Sigmoid colon (tissue), 7 donors: ENCODE measurements around the gene SIVA1. TPM values are rescaled to one million over a fixed set of nuclear protein-coding genes. Genes with fewer than 3 reads are reported as not detected.

Experiments
- DNase-seq: peaks from one replicate; pipeline ENCODE4 v3.0.0-alpha.2; 2019
- H3K27ac ChIP-seq, 4 donors: fragments of 200-600 bp; sonication (generic); one replicate each; pipeline ENCODE4 v1.5.1; 2016 to 2019; ENCODE audit warnings: mild to moderate bottlenecking in 1 of 4
- H3K27me3 ChIP-seq, 3 donors: fragments of 200-600 bp; sonication (generic); one replicate each; pipeline ENCODE4 v1.5.1; 2019; ENCODE audit warnings: mild to moderate bottlenecking in 1 of 3
- H3K36me3 ChIP-seq, 4 donors: fragments of 200-600 bp; sonication (generic); one replicate each; pipeline ENCODE4 v1.5.1; 2016 to 2019
- H3K4me1 ChIP-seq, 4 donors: fragments of 200-600 bp; sonication (generic); one replicate each; pipeline ENCODE4 v1.5.1; 2017 to 2019
- H3K4me3 ChIP-seq, 4 donors: fragments of 200-600 bp; sonication (generic); one replicate each; pipeline ENCODE4 v1.5.1; 2017 to 2019; ENCODE audit warnings: mild to moderate bottlenecking in 2 of 4, moderate library complexity in 1 of 4
- H3K9me3 ChIP-seq, 4 donors: fragments of 200-600 bp in 3 of 4; sonication (generic) in 3 of 4; one replicate each; pipeline versions ENCODE4 v1.5.1 to v1.6.1; 2013 to 2019
- CTCF ChIP-seq, 4 experiments: fragments of 450-650 bp in 3 of 4; fragments of 200-600 bp in 1 of 4; IDR thresholded peaks; one replicate each; pipeline ENCODE4 v1.5.1; 2016 to 2019; ENCODE audit warnings: antibody characterized with exemption in 4 of 4, mild to moderate bottlenecking in 3 of 4, moderate library complexity in 2 of 4
- EP300 ChIP-seq, 4 donors: sonication (generic); formaldehyde crosslinking; IDR thresholded peaks; one replicate each; pipeline ENCODE4 v1.6.1; 2017; ENCODE audit warnings: antibody characterized with exemption in 4 of 4
- POLR2A ChIP-seq, 2 donors: fragments of 450-650 bp; IDR thresholded peaks; one replicate each; pipeline ENCODE4 v1.6.1; 2016; ENCODE audit warnings: antibody characterized with exemption in 2 of 2, mild to moderate bottlenecking in 2 of 2, moderate library complexity in 2 of 2
- POLR2AphosphoS5 ChIP-seq, 4 donors: sonication (generic); formaldehyde crosslinking; IDR thresholded peaks; one replicate each; pipeline ENCODE4 v1.6.1; 2017; ENCODE audit warnings: antibody characterized with exemption in 4 of 4
- WGBS, 2 donors: extraction: QIAGEN DNeasy Blood & Tissue Kit; methylation state at CpG; one replicate each; pipeline ENCODE4 v1.1.7; 2013; 5-methylcytosine and 5-hydroxymethylcytosine counted together
- intact Hi-C: fragments of 100-400 bp; cut with DNase I; formaldehyde crosslinking; loops from one replicate; pipeline ENCODE4 v1.15.1; 2023
- polyA plus RNA-seq, 3 donors: library from polyadenylated mRNA; stranded (reverse); fragments of 200-250 nt; gene quantifications; one replicate each; pipeline ENCODE4 v1.2.3, GENCODE V29; 2013
- total RNA-seq, 4 donors: library from RNA; depleted of rRNA; stranded (reverse); fragments of >200 nt; gene quantifications; one replicate each; pipeline ENCODE4 v1.1.0, GENCODE V29; 2016
- donor health status: healthy with polysubstance abuse.
- donor health status: Bipolar disorder and iron deficiency.
- donor health status: healthy.

The SIVA1 gene
- 100 to 1,000 TPM; 235 to 512 (median 367) TPM for total RNA-seq
- 100 to 1,000 TPM; 124 to 227 (median 200) TPM for polyA plus RNA-seq

- intact Hi-C loops: loop anchor here (2.0 to 5.0 kb wide), 2 partner anchors 42 to 74 kb away; partner anchors contain the start of gene AKT1
- Histone ChIP-seq H3K4me3 (peak within 1 kb of the TSS; percentile 65 to 99 (median 92)), H3K4me1 (peaks cover 2 to 35% (median 30%) of the 10 kb centered on the region in 4 donors), H3K27me3 (no peaks in the 10 kb centered on the region), H3K36me3 (peaks cover 12 to 26% (median 20%) of the 10 kb centered on the region in 4 donors), H3K9me3 (no peaks in the 10 kb centered on the region), H3K27ac (peak within 1 kb of the TSS; percentile 82 to 90 (median 86))
- 0 to 1% methylated on average over 95 of the region's 95 CpGs for WGBS, 2 donors
- TF ChIP-seq POLR2AphosphoS5 (IDR thresholded peaks at IDR 0.05) (peak; percentile 93 to 99 (median 96)), CTCF (IDR thresholded peaks at IDR 0.05) (no peak), POLR2A (IDR thresholded peaks at IDR 0.05) (peak; percentile 74 to 86)
- peak; percentile 100 for DNase-seq
Measured at GRCh38 chr14:104752735-104753527, at the start of gene SIVA1. Gene SIVA1 (plus strand): TSS chr14:104753147. CDS start chr14:104753202, 55 bp downstream.

GRCh38 chr14:104703269-104703668 is 49.7 kb upstream of the SIVA1 start:
- no peaks in the 10 kb centered on the region for H3K9me3 ChIP-seq
- intact Hi-C loops: loop anchor here (10.0 kb wide), 1 partner anchor 1918 kb away; no protein-coding TSS in a partner anchor
- DNase-seq: no peak
- peaks cover 13 to 52% (median 30%) of the 10 kb centered on the region in 4 donors for H3K36me3 ChIP-seq
- H3K4me1 ChIP-seq: peaks cover 0 to 31% (median 28%) of the 10 kb centered on the region in 4 donors
- H3K27me3 ChIP-seq: no peaks in the 10 kb centered on the region
- H3K4me3 ChIP-seq: no peak overlapping the region
- TF ChIP-seq POLR2A (IDR thresholded peaks at IDR 0.05): no peak
- no peak for TF ChIP-seq EP300 (IDR thresholded peaks at IDR 0.05)
- no peak for TF ChIP-seq POLR2AphosphoS5 (IDR thresholded peaks at IDR 0.05)
- no peak for TF ChIP-seq CTCF (IDR thresholded peaks at IDR 0.05)
- H3K27ac ChIP-seq: no peak overlapping the region
- WGBS, 2 donors: 95 to 96% methylated on average over 28 of the region's 28 CpGs

DNA sequence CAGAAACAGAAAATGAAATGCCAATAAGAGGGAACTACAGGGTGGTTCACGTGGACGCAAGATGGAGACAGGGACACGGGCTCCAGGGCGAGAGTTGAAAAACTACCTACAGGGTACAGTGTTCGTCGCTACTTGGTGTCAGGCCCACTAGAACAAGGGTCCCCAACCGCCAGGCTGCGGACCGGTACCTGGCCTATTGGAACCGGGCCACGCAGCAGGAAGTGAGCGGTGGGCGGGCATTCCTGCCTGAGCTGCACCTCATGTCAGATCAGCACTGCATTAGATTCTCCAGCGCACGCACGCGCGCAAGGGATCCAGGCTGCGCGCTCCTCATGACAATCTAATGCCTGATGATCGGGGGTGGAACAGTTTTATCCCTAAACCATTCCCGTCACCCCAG is 48.7 kb upstream of the SIVA1 start:
- no peaks in the 10 kb centered on the region for H3K9me3 ChIP-seq
- WGBS, 2 donors: 98 to 99% methylated on average over 22 of the region's 22 CpGs
- H3K4me1 ChIP-seq: peaks cover 0 to 31% (median 27%) of the 10 kb centered on the region in 4 donors
- no peaks in the 10 kb centered on the region for H3K27me3 ChIP-seq
- TF ChIP-seq EP300 (IDR thresholded peaks at IDR 0.05): no peak
- no peak for TF ChIP-seq POLR2AphosphoS5 (IDR thresholded peaks at IDR 0.05)
- no peak for TF ChIP-seq POLR2A (IDR thresholded peaks at IDR 0.05)
- TF ChIP-seq CTCF (IDR thresholded peaks at IDR 0.05): no peak
- no peak overlapping the region for H3K4me3 ChIP-seq
- intact Hi-C loops: loop anchor here (10.0 kb wide), 1 partner anchor 1919 kb away; no protein-coding TSS in a partner anchor
- H3K36me3 ChIP-seq: peaks cover 13 to 52% (median 30%) of the 10 kb centered on the region in 4 donors
- H3K27ac ChIP-seq: no peak overlapping the region
- no peak for DNase-seq

DNA sequence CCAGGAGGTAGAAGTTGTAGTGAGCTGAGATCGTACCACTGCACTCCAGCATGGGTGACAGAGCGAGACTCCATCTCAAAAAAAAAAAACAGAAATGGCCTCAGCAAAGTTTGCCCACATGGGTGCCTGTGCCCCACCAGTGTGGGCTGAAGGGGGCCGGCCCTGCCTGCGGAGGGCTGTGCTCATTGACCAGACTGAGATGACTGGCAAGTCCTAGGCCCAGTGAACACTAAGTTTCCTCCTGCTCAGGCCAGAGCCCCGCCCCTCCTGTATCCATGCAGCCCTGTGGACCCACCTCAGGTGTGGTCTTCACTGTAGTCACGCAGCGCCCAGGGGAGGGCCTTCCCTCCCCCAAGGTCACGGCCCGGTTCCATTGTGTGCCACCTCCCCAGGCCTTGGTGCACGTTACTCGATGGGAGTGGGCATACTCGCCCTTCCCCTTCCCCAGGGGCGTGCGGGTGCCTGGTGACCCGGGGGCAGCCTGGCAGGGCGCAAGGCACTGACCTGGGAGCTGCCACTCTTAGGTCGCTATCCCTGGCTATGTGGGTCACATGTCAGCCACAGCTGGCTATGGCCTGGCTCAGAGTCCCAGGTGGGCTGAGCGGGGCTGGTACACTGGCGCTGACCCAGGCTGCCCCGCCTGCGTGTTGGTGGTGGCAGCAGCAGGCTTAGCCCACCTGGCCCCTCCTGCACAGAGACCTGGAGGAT is 47.5 kb upstream of the SIVA1 start:
- intact Hi-C loops: loop anchor here (5.0 to 10.0 kb wide), 2 partner anchors 38 to 1921 kb away; no protein-coding TSS in a partner anchor
- WGBS, 2 donors: 92 to 95% methylated on average over 21 of the region's 21 CpGs
- no peak overlapping the region for H3K27ac ChIP-seq

More for the DNA sequence above, 47.5 kb upstream of the SIVA1 start:
- peaks cover 0 to 24% (median 16%) of the 10 kb centered on the region in 4 donors for H3K4me1 ChIP-seq
- no peaks in the 10 kb centered on the region for H3K9me3 ChIP-seq
- no peaks in the 10 kb centered on the region for H3K27me3 ChIP-seq
- no peak for TF ChIP-seq POLR2A (IDR thresholded peaks at IDR 0.05)
- TF ChIP-seq POLR2AphosphoS5 (IDR thresholded peaks at IDR 0.05): no peak
- TF ChIP-seq CTCF (IDR thresholded peaks at IDR 0.05): no peak
- TF ChIP-seq EP300 (IDR thresholded peaks at IDR 0.05): no peak
- H3K36me3 ChIP-seq: peaks cover 14 to 61% (median 37%) of the 10 kb centered on the region in 4 donors
- no peak for DNase-seq
- no peak overlapping the region for H3K4me3 ChIP-seq
